DND-41 (cell line): ENCODE data around the gene ERO1A.

Experiments
- CTCF ChIP-seq: IDR thresholded peaks from 2 replicates; pipeline ENCODE4 v1.5.1; 2012; ENCODE audit warnings: borderline replicate concordance, low read length, moderate library complexity, mild to moderate bottlenecking; ENCODE audit not compliant: poor library complexity, severe bottlenecking; ENCODE audit errors: extremely low read depth
- EZH2 ChIP-seq: IDR thresholded peaks from 3 replicates; pipeline ENCODE4 v1.6.1; 2012; ENCODE audit warnings: borderline replicate concordance, low read depth, mild to moderate bottlenecking, moderate library complexity, low read length, inconsistent platforms; ENCODE audit not compliant: severe bottlenecking

- TF ChIP-seq CTCF (no peak), EZH2 (no peak)
Observed at GRCh38 chr14:52723514-52724359, 28.4 kb upstream of the ERO1A start.
